SK-N-SH (cell line): Measurements from ENCODE around the gene MRAP. TPM values are rescaled to one million over a fixed set of nuclear protein-coding genes. Genes with fewer than 3 reads are reported as not detected.

Experiments used
- CTCF ChIA-PET: fragments of 300-600, 350-600 bp; formaldehyde crosslinking; extraction: SDS; loops from one replicate; lab custom pipeline; 2021; lab: Yijun Ruan, JAX
- POLR2A ChIA-PET: fragments of 350-600 bp; sonication (Branson Sonifier 250); formaldehyde crosslinking; extraction: SDS; loops from one replicate; lab custom pipeline; 2020; ENCODE audit warnings: antibody characterized with exemption, inconsistent platforms; lab: Yijun Ruan, JAX
- DNase-seq: peaks from one replicate; pipeline ENCODE4 v3.0.0; 2012
- H2AFZ ChIP-seq: fragments of 200-600 bp; sonication (generic); 2 replicates; pipeline ENCODE4 v1.8.1; 2016; ENCODE audit warnings: antibody characterized with exemption, mild to moderate bottlenecking, low read depth
- H3F3A ChIP-seq: fragments of 200-600 bp; sonication (generic); replicated peaks from 2 replicates; pipeline ENCODE3; 2016; ENCODE audit warnings: antibody characterized with exemption, mild to moderate bottlenecking; ENCODE audit not compliant: insufficient read depth
- H3K27ac ChIP-seq, 2 experiments: fragments of 200-500 bp in 1 of 2; fragments of 200-600 bp in 1 of 2; sonication (Bioruptor generic) in 1 of 2; sonication (generic), shearing (Covaris generic) in 1 of 2; 2 replicates each; pipeline versions ENCODE4 v1.5.1 to v1.6.1; 2014 to 2016; ENCODE audit warnings: low read depth in 2 of 2, inconsistent platforms in 1 of 2, low read length in 1 of 2, mild to moderate bottlenecking in 1 of 2, mixed read lengths in 1 of 2
- H3K27me3 ChIP-seq: fragments of 200-600 bp; sonication (generic), shearing (Covaris generic); 2 replicates; pipeline ENCODE4 v1.6.1; 2016; ENCODE audit warnings: mixed run types; ENCODE audit not compliant: insufficient read depth
- H3K36me3 ChIP-seq, 2 experiments: fragments of 200-500 bp in 1 of 2; fragments of 200-600 bp in 1 of 2; sonication (Bioruptor generic) in 1 of 2; sonication (generic) in 1 of 2; replicated peaks in 1 of 2; 2 replicates each; pipeline versions ENCODE3 to v1.5.1; 2014 to 2016; ENCODE audit warnings: low read length in 1 of 2, mild to moderate bottlenecking in 1 of 2; ENCODE audit not compliant: insufficient read depth in 2 of 2, control insufficient read depth in 1 of 2
- H3K4me1 ChIP-seq, 2 experiments: fragments of 200-500 bp in 1 of 2; fragments of 200-600 bp in 1 of 2; sonication (Bioruptor generic) in 1 of 2; sonication (generic), shearing (Covaris generic) in 1 of 2; 2 replicates each; pipeline versions ENCODE4 v1.5.1 to v1.6.1; 2014 to 2016; ENCODE audit warnings: low read depth in 1 of 2, low read length in 1 of 2, mixed run types in 1 of 2; ENCODE audit not compliant: insufficient read depth in 2 of 2, control insufficient read depth in 1 of 2
- H3K4me2 ChIP-seq: fragments of 200-600 bp; sonication (generic), shearing (Covaris generic); 2 replicates; pipeline ENCODE4 v1.6.1; 2017; ENCODE audit warnings: mixed run types
- H3K4me3 ChIP-seq, 2 experiments: fragments of 200-500 bp in 1 of 2; fragments of 200-600 bp in 1 of 2; sonication (Bioruptor generic) in 1 of 2; sonication (generic), shearing (Covaris generic) in 1 of 2; 2 replicates each; pipeline versions ENCODE4 v1.5.1 to v1.8.1; 2014 to 2016; ENCODE audit warnings: low read depth in 2 of 2, inconsistent platforms in 1 of 2, low read length in 1 of 2, mild to moderate bottlenecking in 1 of 2, mixed read lengths in 1 of 2, moderate library complexity in 1 of 2
- H3K79me2 ChIP-seq: fragments of 200-600 bp; sonication (generic); 2 replicates; pipeline ENCODE4 v1.8.1; 2017; ENCODE audit warnings: mild to moderate bottlenecking; ENCODE audit not compliant: insufficient read depth
- H3K9ac ChIP-seq: fragments of 200-600 bp; sonication (generic); 2 replicates; pipeline ENCODE4 v1.6.1; 2017; ENCODE audit warnings: mixed run types
- H3K9me2 ChIP-seq: fragments of 200-600 bp; sonication (generic); 2 replicates; pipeline ENCODE4 v1.6.1; 2017; ENCODE audit warnings: mixed run types
- H3K9me3 ChIP-seq: fragments of 200-600 bp; sonication (generic); 2 replicates; pipeline ENCODE4 v1.6.1; 2017; ENCODE audit warnings: mixed run types, mild to moderate bottlenecking, moderate library complexity
- H4K20me1 ChIP-seq: fragments of 200-600 bp; sonication (generic); 2 replicates; pipeline ENCODE4 v1.6.1; 2017; ENCODE audit warnings: mild to moderate bottlenecking, mixed run types; ENCODE audit not compliant: insufficient read depth
- CHD2 ChIP-seq: fragments of 150-350 bp; IDR thresholded peaks from 2 replicates; pipeline ENCODE4 v1.6.1; 2018; ENCODE audit warnings: low read length; ENCODE audit not compliant: partially characterized antibody
- ELF1 ChIP-seq: IDR thresholded peaks from 2 replicates; pipeline ENCODE4 v1.4.0; 2012
- EZH2phosphoT487 ChIP-seq: fragments of 200-600 bp; sonication (generic); IDR thresholded peaks from 2 replicates; pipeline ENCODE4 v1.6.1; 2017; ENCODE audit warnings: low read depth, mixed run types, mild to moderate bottlenecking, antibody characterized with exemption, moderate library complexity, borderline replicate concordance
- FOXJ3 ChIP-seq: sonication (generic); formaldehyde crosslinking; IDR thresholded peaks from 2 replicates; pipeline ENCODE4 v1.5.1; 2020; ENCODE audit warnings: mild to moderate bottlenecking, missing genetic modification reagents
- FOXM1 ChIP-seq: IDR thresholded peaks from 2 replicates; pipeline ENCODE4 v1.4.0; 2012; ENCODE audit warnings: low read depth, mild to moderate bottlenecking
- MXI1 ChIP-seq: IDR thresholded peaks from 2 replicates; pipeline ENCODE4 v1.6.1; 2012; ENCODE audit warnings: mild to moderate bottlenecking, low read depth, low read length, improper control_type of control experiment
- NFIC ChIP-seq: IDR thresholded peaks from 2 replicates; pipeline ENCODE4 v1.4.0; 2012; ENCODE audit warnings: borderline replicate concordance
- NRF1 ChIP-seq: IDR thresholded peaks from 2 replicates; pipeline ENCODE4 v1.6.1; 2012; ENCODE audit warnings: low read depth, mild to moderate bottlenecking, low read length
- POLR2AphosphoS5 ChIP-seq: IDR thresholded peaks from 2 replicates; pipeline ENCODE4 v1.6.1; 2012; ENCODE audit warnings: low read depth, low read length
- RCOR1 ChIP-seq: fragments of 150-350 bp; IDR thresholded peaks from 2 replicates; pipeline ENCODE4 v1.6.1; 2017; ENCODE audit warnings: antibody characterized with exemption, low read length
- RFX5 ChIP-seq: IDR thresholded peaks from 2 replicates; pipeline ENCODE4 v1.6.1; 2012; ENCODE audit warnings: mild to moderate bottlenecking, improper control_type of control experiment, low read length
- RXRA ChIP-seq: IDR thresholded peaks from 2 replicates; pipeline ENCODE4 v1.4.0; 2012; ENCODE audit warnings: low read depth, mild to moderate bottlenecking, borderline replicate concordance
- SIN3A ChIP-seq: IDR thresholded peaks from 2 replicates; pipeline ENCODE4 v1.6.1; 2012; ENCODE audit warnings: low read depth, mild to moderate bottlenecking, low read length, moderate library complexity, borderline replicate concordance
- TCF12 ChIP-seq: IDR thresholded peaks from 2 replicates; pipeline ENCODE4 v1.4.0; 2012
- WGBS: methylation state at CpG from one replicate; pipeline ENCODE4 v1.1.6; 2017; ENCODE audit warnings: low lambda C conversion rate; 5-methylcytosine and 5-hydroxymethylcytosine counted together
- polyA plus RNA-seq, 3 experiments: library from polyadenylated mRNA; depleted of rRNA; stranded (reverse); fragments of >200 nt; gene quantifications; 2 replicates each; pipeline ENCODE4 v1.2.3, GENCODE V29; 2012
- TF ChIP-seq, protein P1 (sequence below): IDR thresholded peaks from 2 replicates; pipeline ENCODE4; 2012
- TF ChIP-seq, protein P2 (sequence below): IDR thresholded peaks from 2 replicates; pipeline ENCODE4 v1.4.0; 2012; ENCODE audit warnings: low read depth, borderline replicate concordance
- TF ChIP-seq, protein P3 (sequence below): IDR thresholded peaks from 2 replicates; pipeline ENCODE4 v1.4.0; 2012; ENCODE audit warnings: low read depth
- TF ChIP-seq, protein P4 (sequence below): fragments of 200-600 bp; sonication (generic); IDR thresholded peaks from 2 replicates; pipeline ENCODE4 v1.6.1; 2017; ENCODE audit warnings: antibody characterized with exemption, mild to moderate bottlenecking, moderate library complexity

The MRAP gene
- polyA plus RNA-seq, 1 of the 3 experiments (the other 2 are of a cell fraction) = not detected

DNA sequence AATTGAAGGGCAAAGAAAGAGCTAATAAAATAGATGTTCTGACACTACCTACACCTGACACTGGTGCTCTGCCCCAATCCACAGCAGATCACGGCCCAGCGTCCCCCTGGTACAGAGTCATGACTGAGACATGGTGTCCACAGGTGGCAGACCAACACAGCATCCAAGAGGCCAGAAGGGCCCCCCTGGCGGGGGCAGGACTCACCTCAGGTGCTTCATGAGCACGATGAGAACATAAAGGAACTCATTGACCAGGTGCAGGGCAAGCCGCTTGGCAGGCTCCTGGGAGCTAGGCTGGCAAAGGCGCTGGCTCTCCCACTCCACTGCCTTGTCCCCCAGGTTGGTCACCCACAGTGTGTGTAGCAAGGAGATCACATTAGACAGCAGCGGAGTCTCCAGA, 20.4 kb downstream of the MRAP start:
- no peaks in the 10 kb centered on the region for H3K9me3 ChIP-seq
- ChIA-PET CTCF (no interaction called here), POLR2A (no interaction called here)
- no peaks in the 10 kb centered on the region for H3K27me3 ChIP-seq
- no peak overlapping the region for H3K27ac ChIP-seq
- H3K9me2 ChIP-seq = no peaks in the 10 kb centered on the region
- H3K4me1 ChIP-seq = no peaks in the 10 kb centered on the region
- H3K4me2 ChIP-seq = no peak overlapping the region
- DNase-seq = no peak
- no peaks in the 10 kb centered on the region for H3F3A ChIP-seq
- TF ChIP-seq MXI1 (no peak), RCOR1 (no peak), FOXJ3 (CRISPR knock-in tag) (no peak), RFX5 (no peak), TCF12 (no peak), SIN3A (no peak), NRF1 (no peak), POLR2AphosphoS5 (no peak), CHD2 (no peak), EZH2phosphoT487 (no peak), FOXM1 (no peak), ELF1 (no peak), RXRA (no peak), NFIC (no peak)
- TF ChIP-seq, protein P1, sequence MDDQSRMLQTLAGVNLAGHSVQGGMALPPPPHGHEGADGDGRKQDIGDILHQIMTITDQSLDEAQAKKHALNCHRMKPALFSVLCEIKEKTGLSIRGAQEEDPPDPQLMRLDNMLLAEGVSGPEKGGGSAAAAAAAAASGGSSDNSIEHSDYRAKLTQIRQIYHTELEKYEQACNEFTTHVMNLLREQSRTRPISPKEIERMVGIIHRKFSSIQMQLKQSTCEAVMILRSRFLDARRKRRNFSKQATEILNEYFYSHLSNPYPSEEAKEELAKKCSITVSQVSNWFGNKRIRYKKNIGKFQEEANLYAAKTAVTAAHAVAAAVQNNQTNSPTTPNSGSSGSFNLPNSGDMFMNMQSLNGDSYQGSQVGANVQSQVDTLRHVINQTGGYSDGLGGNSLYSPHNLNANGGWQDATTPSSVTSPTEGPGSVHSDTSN = no peak
- TF ChIP-seq, protein P2, sequence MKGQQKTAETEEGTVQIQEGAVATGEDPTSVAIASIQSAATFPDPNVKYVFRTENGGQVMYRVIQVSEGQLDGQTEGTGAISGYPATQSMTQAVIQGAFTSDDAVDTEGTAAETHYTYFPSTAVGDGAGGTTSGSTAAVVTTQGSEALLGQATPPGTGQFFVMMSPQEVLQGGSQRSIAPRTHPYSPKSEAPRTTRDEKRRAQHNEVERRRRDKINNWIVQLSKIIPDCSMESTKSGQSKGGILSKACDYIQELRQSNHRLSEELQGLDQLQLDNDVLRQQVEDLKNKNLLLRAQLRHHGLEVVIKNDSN = no peak
- TF ChIP-seq, protein P3, sequence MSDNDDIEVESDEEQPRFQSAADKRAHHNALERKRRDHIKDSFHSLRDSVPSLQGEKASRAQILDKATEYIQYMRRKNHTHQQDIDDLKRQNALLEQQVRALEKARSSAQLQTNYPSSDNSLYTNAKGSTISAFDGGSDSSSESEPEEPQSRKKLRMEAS = no peak
- TF ChIP-seq, protein P4, sequence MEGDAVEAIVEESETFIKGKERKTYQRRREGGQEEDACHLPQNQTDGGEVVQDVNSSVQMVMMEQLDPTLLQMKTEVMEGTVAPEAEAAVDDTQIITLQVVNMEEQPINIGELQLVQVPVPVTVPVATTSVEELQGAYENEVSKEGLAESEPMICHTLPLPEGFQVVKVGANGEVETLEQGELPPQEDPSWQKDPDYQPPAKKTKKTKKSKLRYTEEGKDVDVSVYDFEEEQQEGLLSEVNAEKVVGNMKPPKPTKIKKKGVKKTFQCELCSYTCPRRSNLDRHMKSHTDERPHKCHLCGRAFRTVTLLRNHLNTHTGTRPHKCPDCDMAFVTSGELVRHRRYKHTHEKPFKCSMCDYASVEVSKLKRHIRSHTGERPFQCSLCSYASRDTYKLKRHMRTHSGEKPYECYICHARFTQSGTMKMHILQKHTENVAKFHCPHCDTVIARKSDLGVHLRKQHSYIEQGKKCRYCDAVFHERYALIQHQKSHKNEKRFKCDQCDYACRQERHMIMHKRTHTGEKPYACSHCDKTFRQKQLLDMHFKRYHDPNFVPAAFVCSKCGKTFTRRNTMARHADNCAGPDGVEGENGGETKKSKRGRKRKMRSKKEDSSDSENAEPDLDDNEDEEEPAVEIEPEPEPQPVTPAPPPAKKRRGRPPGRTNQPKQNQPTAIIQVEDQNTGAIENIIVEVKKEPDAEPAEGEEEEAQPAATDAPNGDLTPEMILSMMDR = no peak
- H3K79me2 ChIP-seq = peaks cover 22% of the 10 kb centered on the region; the same call in 1 of the 2 replicates
- no peak overlapping the region for H3K9ac ChIP-seq
- H3K36me3 ChIP-seq = peaks cover 60 to 91% of the 10 kb centered on the region in 2 experiments
- no peak overlapping the region for H2AFZ ChIP-seq
- no peak overlapping the region for H3K4me3 ChIP-seq
- H4K20me1 ChIP-seq = no peaks in the 10 kb centered on the region
- WGBS = 86% methylated on average over 3 of the region's 7 CpGs
